Activated CD8-positive, alpha-beta memory T cell treated with anti-CD3 and anti-CD28 coated beads for 36 hours (primary cell): ENCODE results near the gene CCDC146. TPM values are rescaled to one million over a fixed set of nuclear protein-coding genes. Genes with fewer than 3 reads are reported as not detected.
"Not testable (repeated sequence)": the region's sequence is repeated elsewhere in the genome, so short reads cannot be mapped to it uniquely, and the experiment has no call there.

Experiments used
- CTCF ChIA-PET: fragments of 350-600 bp; sonication (Branson Sonifier 250); formaldehyde crosslinking; loops from one replicate; lab custom pipeline; 2021; ENCODE audit warnings: antibody characterized with exemption; lab: Charles Lee
- POLR2A ChIA-PET: fragments of 350-600 bp; sonication (Branson Sonifier 250); formaldehyde crosslinking; loops from one replicate; lab custom pipeline; 2021; ENCODE audit warnings: antibody characterized with exemption; lab: Charles Lee
- total RNA-seq, 2 experiments: library from RNA; stranded (reverse); gene quantifications; one replicate each; pipeline ENCODE4 v1.2.3, GENCODE V29; 2021

The CCDC146 gene
- total RNA-seq, 2 experiments from 2014 or later = 0.61 to 1.0 TPM

- CTCF ChIA-PET, POLR2A ChIA-PET: not testable (repeated sequence)
Observed at GRCh38 chr7:77128582-77129410, 6.4 kb downstream of the CCDC146 start.

DNA sequence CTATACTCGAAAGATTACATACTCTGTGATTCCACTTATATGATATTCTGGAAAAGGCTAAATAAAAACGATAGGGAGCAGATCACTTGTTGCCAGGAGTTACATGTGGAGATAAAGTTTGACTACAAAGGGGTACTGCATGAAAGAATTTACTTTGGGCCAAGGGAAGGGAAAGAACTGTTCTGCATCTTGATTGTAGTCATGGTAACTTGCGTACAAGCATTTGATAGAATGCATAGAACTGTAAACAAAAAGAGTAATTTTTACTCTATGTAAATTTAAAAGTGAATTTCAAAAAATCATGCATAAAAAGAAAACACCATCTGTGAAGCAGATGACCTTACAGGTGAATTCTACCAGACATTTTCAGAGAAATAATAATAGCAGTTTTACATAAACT, 9.4 kb downstream of the CCDC146 start:
- POLR2A ChIA-PET, CTCF ChIA-PET: not testable (repeated sequence)

- CTCF ChIA-PET, POLR2A ChIA-PET: not testable (repeated sequence)
Observed at GRCh38 chr7:77138668-77139067, 16.3 kb downstream of the CCDC146 start.

DNA sequence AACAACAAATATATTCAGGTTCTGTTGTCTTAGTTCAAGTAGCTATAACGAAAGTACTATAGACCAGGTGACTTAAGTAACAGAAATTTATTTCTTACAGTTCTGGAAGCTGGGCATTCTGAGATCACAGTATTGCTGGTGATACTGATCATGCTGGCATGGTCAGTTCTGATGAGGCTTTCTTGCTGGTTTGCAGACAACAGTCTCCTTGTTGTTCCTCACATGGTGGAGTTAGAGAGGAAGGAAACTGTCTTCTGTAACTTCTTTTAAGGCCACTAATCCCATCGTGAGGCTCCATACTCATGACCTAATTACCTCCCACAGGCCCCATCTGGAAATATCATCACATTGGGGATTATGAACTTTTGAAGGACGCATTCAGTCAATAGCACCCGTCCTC, 17.9 kb downstream of the CCDC146 start:
- POLR2A ChIA-PET, CTCF ChIA-PET: not testable (repeated sequence)

- CTCF ChIA-PET, POLR2A ChIA-PET: not testable (repeated sequence)
Observed at GRCh38 chr7:77152232-77152631, 29.8 kb downstream of the CCDC146 start.

DNA sequence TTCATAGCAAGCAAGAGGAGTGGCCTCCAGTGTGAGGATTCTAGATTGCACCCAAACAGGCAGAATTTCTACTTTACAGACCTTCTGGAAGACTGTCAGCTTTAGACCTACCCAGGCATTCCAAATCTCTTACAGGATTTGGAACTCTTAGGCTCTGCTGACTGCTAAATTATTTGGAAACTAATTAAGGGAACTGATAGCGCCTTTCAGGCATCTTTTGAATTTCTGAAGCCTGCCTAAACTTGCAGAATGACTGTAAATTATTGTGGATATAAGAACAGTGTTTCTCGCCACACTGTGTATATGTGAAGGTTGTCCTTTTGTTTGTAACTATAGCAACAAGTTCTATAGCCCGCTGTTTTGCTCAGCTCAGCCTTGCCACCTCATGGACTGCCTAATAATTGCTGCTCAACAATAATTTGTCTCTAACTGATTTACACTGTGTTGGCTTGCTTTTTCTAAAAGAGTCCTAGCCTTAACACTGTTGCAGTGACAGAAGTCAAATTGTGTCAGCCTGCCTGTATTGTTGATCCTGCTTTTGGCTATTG, 32.6 kb downstream of the CCDC146 start:
- POLR2A ChIA-PET, CTCF ChIA-PET: not testable (repeated sequence)

- CTCF ChIA-PET = not testable (repeated sequence)
Observed at GRCh38 chr7:77155601-77156377, 33.4 kb downstream of the CCDC146 start.

GRCh38 chr7:77157034-77157433, 34.6 kb downstream of the CCDC146 start:
- CTCF ChIA-PET, POLR2A ChIA-PET: not testable (repeated sequence)

More at GRCh38 chr7:77155601-77156377, 33.4 kb downstream of the CCDC146 start:
- POLR2A ChIA-PET = not testable (repeated sequence)

GRCh38 chr7:77157446-77157845, 35.0 kb downstream of the CCDC146 start:
- CTCF ChIA-PET = no interaction called here
- POLR2A ChIA-PET = no interaction called here

GRCh38 chr7:77171073-77171472, 48.7 kb downstream of the CCDC146 start:
- POLR2A ChIA-PET, CTCF ChIA-PET: not testable (repeated sequence)

GRCh38 chr7:77172437-77173172, 50.2 kb downstream of the CCDC146 start:
- CTCF ChIA-PET, POLR2A ChIA-PET: not testable (repeated sequence)

DNA sequence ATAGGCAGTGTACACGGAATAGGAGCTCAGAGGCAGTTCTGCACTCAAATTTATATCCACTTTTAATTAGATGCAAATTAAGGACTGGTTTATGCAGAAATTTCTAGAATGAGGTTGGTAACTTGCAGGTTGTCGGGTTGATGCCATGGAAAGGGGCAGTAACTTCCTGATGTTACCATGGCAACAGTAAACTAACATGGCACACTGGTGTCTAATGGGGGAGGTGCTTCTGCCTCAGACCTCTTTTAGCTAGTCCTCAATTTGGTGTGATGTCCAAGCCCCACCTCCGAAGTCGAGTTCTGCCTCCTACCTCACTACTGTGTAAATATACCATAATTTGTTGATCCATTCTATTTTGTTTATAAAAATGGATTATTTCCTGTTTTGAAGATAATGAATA, 52.0 kb downstream of the CCDC146 start:
- CTCF ChIA-PET, POLR2A ChIA-PET: not testable (repeated sequence)

GRCh38 chr7:77175274-77175800, 52.9 kb downstream of the CCDC146 start:
- POLR2A ChIA-PET, CTCF ChIA-PET: not testable (repeated sequence)

DNA sequence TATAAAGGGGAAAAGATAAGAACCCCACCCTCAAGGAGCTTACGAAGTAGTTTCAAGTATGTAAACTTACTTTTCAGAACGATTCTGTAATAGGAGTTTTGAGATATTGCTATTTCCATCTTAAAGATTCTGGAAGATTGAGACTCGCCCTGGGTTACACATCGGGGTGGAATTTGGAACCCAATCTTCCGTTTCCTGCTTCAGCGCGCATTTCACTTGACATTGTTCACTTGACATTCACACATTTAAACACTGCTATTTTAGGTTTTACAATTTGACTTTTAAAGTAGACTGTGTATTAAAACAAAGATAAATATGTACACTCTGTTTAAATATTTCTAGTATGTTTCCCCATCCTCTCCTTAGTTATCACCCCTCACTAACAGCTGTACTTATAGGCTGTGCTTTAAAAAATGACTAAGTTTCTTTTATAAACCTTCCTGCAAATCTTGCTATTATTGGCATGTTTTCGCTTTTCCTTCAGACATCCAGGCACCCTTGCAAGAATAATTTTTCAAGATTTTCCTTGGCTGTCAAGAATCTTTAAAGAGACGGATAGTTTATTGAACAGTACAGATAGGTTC, 55.0 kb downstream of the CCDC146 start:
- POLR2A ChIA-PET, CTCF ChIA-PET: not testable (repeated sequence)

GRCh38 chr7:77178024-77178423, 55.6 kb downstream of the CCDC146 start:
- POLR2A ChIA-PET, CTCF ChIA-PET: not testable (repeated sequence)

GRCh38 chr7:77181015-77181595, 58.7 kb downstream of the CCDC146 start:
- ChIA-PET POLR2A (no interaction called here), CTCF (no interaction called here)

DNA sequence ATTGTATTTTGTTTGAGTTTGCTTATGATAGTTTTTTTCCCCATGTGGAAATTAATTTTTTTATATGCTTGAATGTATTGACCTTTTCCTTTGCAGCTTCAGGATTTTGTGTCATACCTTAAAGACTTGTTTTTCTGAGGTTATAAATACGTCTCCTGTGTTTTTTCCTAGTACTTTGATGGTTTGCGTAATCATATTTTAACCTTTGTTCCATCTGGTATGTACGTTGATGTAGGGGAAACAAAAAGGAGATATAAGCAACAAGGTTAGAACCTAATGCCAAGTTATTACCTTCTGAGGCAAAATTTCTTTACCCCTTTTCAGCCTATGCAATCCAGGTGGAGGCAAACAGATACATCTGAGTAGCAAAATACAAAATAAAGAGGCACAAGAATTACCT, 59.3 kb downstream of the CCDC146 start:
- POLR2A ChIA-PET = no interaction called here
- CTCF ChIA-PET = no interaction called here

GRCh38 chr7:77182261-77182660, 59.8 kb downstream of the CCDC146 start:
- POLR2A ChIA-PET = no interaction called here
- CTCF ChIA-PET = no interaction called here

- POLR2A ChIA-PET = no interaction called here
- CTCF ChIA-PET = no interaction called here
Observed at GRCh38 chr7:77184463-77184862, 62.0 kb downstream of the CCDC146 start.
